Measurements from ENCODE around the gene TMEM117. TPM values are rescaled to one million over a fixed set of nuclear protein-coding genes. Genes with fewer than 3 reads are reported as not detected.
"Not testable (repeated sequence)": the region's sequence is repeated elsewhere in the genome, so short reads cannot be mapped to it uniquely, and the experiment has no call there.

TMEM117 gene
- total RNA-seq, 1 donor from 2014 or later, result 12.4 TPM

DNA sequence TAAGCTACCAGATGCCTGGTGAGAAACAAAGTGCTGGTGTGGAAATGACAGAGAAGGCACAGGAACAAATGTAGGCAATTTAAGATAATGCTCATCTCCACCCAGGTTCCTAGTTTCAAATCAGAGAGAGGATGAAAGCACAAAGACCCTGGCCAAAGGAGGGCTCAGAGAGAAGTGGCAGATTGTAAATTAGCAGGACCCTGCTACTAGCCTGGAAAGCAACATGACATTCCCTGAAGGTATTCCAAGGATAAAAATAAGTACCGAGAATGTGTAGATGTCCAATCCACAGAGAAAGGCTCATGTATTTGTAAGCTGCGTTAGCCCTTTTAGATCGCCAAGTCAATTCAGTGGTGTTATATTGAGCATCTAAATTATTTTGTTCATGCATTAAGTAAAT lies 324.0 kb downstream of the TMEM117 start:
- no peaks in the 10 kb centered on the region for H3K27me3 ChIP-seq (ENCODE audit: control insufficient read depth, insufficient read depth, low read length)
- DNase-seq (ENCODE audit: low read depth), result no peak
- no peak overlapping the region for H3K4me3 ChIP-seq (ENCODE audit: low read depth, low read length)
- TF ChIP-seq, protein P1, sequence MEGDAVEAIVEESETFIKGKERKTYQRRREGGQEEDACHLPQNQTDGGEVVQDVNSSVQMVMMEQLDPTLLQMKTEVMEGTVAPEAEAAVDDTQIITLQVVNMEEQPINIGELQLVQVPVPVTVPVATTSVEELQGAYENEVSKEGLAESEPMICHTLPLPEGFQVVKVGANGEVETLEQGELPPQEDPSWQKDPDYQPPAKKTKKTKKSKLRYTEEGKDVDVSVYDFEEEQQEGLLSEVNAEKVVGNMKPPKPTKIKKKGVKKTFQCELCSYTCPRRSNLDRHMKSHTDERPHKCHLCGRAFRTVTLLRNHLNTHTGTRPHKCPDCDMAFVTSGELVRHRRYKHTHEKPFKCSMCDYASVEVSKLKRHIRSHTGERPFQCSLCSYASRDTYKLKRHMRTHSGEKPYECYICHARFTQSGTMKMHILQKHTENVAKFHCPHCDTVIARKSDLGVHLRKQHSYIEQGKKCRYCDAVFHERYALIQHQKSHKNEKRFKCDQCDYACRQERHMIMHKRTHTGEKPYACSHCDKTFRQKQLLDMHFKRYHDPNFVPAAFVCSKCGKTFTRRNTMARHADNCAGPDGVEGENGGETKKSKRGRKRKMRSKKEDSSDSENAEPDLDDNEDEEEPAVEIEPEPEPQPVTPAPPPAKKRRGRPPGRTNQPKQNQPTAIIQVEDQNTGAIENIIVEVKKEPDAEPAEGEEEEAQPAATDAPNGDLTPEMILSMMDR (IDR thresholded peaks at IDR 0.05; ENCODE audit: insufficient read depth, low read length, poor library complexity, severe bottlenecking), result no peak
- H3K36me3 ChIP-seq (ENCODE audit: control insufficient read depth, insufficient read depth, low read length), result no peaks in the 10 kb centered on the region

DNA sequence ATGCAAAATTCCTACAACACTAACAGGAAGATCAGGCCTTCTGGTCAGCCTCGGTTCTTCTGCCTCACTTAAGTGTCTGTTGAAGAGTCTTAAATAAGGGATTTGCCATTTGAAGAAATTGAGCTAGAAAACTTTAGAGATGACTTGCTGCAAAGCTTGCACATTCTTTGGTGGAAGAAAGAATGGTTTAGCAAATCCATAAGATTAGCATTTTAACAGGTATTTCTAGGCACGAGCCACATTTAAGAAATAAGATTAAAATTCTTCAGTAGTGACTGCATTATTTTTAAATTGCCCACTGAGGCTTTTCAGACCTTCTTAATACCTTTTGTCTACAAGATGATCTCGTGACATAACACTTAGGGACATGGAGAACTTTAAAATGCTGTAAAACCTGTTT lies 327.1 kb downstream of the TMEM117 start:
- H3K4me3 ChIP-seq (ENCODE audit: low read depth, low read length), result no peak overlapping the region
- TF ChIP-seq, protein P1 (IDR thresholded peaks at IDR 0.05; ENCODE audit: insufficient read depth, low read length, poor library complexity, severe bottlenecking), result no peak

DNA sequence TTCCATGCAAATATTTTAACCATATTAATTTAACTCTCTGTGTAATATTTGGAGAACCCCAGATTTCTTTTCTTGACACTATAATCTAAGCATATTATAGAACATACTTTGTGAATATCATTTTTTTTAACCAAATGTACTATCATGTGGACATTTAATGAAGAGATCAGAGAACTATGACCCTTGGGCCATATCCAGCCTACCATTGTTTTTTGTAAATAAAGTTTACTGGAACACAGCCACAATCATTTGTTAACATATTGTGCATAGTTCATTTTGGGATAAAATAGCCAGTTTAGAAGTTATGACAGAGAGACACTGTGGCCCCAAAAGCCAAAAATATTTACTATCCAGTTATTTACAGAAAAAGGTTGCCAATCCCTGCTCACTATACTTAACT lies 338.2 kb downstream of the TMEM117 start:
- DNase-seq (ENCODE audit: low read depth), result no peak
- Histone ChIP-seq H3K27me3 (ENCODE audit: control insufficient read depth, insufficient read depth, low read length) (no peaks in the 10 kb centered on the region), H3K36me3 (ENCODE audit: control insufficient read depth, insufficient read depth, low read length) (no peaks in the 10 kb centered on the region), H3K4me3 (ENCODE audit: low read depth, low read length) (no peak overlapping the region)
- TF ChIP-seq, protein P1 (IDR thresholded peaks at IDR 0.05; ENCODE audit: insufficient read depth, low read length, poor library complexity, severe bottlenecking), result no peak

More for the DNA sequence above, 327.1 kb downstream of the TMEM117 start:
- no peak for DNase-seq (ENCODE audit: low read depth)
- Histone ChIP-seq H3K27me3 (ENCODE audit: control insufficient read depth, insufficient read depth, low read length) (no peaks in the 10 kb centered on the region), H3K36me3 (ENCODE audit: control insufficient read depth, insufficient read depth, low read length) (no peaks in the 10 kb centered on the region)

DNA sequence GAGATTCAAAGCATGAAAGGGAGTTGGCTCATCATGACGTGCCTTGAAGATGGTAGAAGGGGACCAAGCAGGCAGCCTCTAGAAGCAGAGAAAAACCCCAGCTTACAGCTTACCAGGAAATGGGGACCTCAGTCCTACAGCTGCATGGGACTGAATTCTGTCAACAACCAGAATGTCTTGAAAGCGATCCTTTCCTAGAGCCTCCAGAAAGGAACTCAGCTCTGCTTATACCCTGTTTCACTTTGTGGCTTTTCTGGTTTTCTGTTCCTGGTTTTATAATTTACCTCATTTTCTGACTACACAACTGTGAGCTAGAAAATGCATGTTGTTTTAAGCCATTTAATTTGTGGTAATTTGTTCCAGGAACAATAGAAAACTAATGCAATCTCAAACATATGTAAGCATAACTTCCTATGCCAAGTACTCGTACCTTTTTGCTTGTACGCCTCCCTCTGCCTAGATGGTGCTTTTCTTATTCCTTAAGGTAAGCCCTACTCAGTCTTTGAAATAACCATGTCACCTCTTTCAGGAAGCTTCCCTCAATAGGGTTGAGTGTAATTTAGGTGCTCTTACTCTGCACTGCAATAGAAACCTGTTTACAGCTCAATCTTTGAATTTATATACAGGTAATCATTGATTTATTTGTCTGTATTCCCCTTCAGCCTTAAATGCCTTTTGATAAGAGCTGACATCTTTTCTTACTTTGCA lies 348.8 kb downstream of the TMEM117 start:
- no peaks in the 10 kb centered on the region for H3K36me3 ChIP-seq (ENCODE audit: control insufficient read depth, insufficient read depth, low read length)
- no peak for DNase-seq (ENCODE audit: low read depth)
- TF ChIP-seq, protein P1 (IDR thresholded peaks at IDR 0.05; ENCODE audit: insufficient read depth, low read length, poor library complexity, severe bottlenecking), result no peak
- no peaks in the 10 kb centered on the region for H3K27me3 ChIP-seq (ENCODE audit: control insufficient read depth, insufficient read depth, low read length)
- H3K4me3 ChIP-seq (ENCODE audit: low read depth, low read length), result no peak overlapping the region

DNA sequence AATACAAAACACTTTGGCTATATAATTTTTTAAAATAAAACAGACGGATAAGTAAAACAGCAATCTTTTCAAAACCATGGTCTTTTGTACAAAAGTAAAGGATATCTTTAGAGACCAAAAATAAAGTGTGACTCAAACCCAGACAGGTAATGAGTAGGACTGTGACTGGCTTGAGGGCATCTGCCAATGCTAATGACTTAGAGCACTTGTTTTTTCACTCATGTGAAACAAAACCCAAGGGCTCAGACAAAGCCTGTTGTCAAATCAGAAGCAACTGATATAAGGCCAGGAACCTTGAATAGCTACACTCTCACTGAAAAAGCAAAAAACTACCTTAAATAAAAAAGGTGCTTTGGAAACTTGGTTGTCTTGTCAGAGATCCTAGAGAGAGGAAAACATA lies 357.4 kb downstream of the TMEM117 start:
- Histone ChIP-seq H3K36me3 (ENCODE audit: control insufficient read depth, insufficient read depth, low read length) (no peaks in the 10 kb centered on the region), H3K27me3 (ENCODE audit: control insufficient read depth, insufficient read depth, low read length) (no peaks in the 10 kb centered on the region), H3K4me3 (ENCODE audit: low read depth, low read length) (no peak overlapping the region)
- TF ChIP-seq, protein P1 (IDR thresholded peaks at IDR 0.05; ENCODE audit: insufficient read depth, low read length, poor library complexity, severe bottlenecking), result no peak
- no peak for DNase-seq (ENCODE audit: low read depth)

DNA sequence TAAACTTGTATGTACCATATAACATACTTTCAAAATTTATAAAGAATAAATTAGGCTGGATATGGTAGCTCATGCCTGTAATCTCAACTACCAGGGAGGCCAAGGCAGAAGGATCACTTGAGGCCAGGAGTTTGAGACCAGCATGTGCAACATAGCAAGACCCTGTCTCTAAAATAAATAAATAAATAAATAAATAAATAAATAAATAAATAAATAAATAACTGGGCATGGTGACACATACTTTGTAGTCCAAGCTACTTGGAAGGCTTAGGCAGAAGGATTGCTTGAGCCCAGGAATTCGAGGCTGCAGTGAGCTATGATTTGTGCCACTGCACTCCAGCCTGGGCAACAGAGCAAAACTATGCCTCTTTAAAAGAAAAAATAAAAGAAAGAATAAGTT lies 359.8 kb downstream of the TMEM117 start:
- not testable (repeated sequence) for H3K36me3 ChIP-seq (ENCODE audit: control insufficient read depth, insufficient read depth, low read length); H3K27me3 ChIP-seq (ENCODE audit: control insufficient read depth, insufficient read depth, low read length); H3K4me3 ChIP-seq (ENCODE audit: low read depth, low read length); DNase-seq (ENCODE audit: low read depth)

All from kidney epithelial cell (primary cell).